ENCODE results near the gene AJUBA. TPM values are rescaled to one million over a fixed set of nuclear protein-coding genes. Genes with fewer than 3 reads are reported as not detected.

The AJUBA gene
- total RNA-seq: 10 to 100 TPM; 21.0 to 27.9 TPM

DNA sequence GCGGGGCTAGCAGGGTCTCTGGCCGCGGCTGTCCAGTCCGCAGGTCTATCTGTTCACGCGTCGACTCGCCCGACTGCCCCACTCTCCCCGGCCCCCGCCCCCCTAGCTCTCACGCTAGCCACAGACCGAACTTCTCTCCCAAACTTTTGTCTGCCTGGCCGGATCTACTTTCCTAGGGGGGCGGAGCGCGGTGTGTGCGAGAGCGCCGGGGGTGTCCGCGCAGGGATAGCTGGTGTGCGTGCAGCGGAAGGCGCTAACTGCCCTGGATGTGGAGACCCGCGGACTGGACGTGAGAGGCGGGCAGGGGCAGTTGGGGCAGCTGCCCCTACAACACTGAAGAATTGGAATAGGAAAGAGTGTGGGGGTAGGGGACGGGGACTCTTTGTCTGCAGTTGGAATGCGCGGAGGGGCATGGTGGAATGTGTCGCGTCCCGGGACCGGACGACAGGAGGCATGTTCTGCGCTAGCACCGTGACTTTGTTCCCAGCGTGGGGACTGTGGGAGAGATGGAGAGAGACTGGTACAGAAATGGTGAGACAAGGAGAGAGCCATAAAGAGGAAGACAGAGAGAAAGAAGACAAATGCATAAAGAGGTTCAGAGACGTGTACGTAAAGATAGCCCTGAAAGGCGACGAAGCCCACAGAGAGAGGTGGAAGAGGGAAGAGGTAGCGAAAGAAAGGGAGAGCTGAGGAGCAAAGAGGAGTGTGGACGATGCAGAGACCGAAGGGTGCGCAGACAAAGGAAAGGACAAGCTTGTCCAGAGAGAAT is at the start of gene AJUBA:
AJUBA (minus strand) TSS at position 75 of the 769 bp plus-strand sequence. CDS start 285 bp downstream, outside the sequence.
- Histone ChIP-seq H3K4me1 (replicated peaks) (peaks cover 4% of the 10 kb centered on the region), H3K9me3 (no peaks in the 10 kb centered on the region), H3K4me3 (peak within 1 kb of the TSS; percentile 57 to 62), H3K36me3 (no peaks in the 10 kb centered on the region), H3K27ac (peak within 1 kb of the TSS; percentile 76 to 86), H3K27me3 (replicated peaks; ENCODE audit: insufficient read depth) (no peaks in the 10 kb centered on the region)
- intact Hi-C loops (cut with DNase I): loop anchor here (1.0 to 2.0 kb wide), 2 partner anchors 8 to 52 kb away; no protein-coding TSS in a partner anchor
- DNase-seq (ENCODE audit: low spot score): peak; percentile 83
- under 1% methylated on average over 48 of the region's 48 CpGs for WGBS
- TF ChIP-seq POLR2A (IDR thresholded peaks at IDR 0.05) (peak; percentile 47), POLR2AphosphoS5 (IDR thresholded peaks at IDR 0.05) (peak; percentile 76)
- TF ChIP-seq, protein P1, sequence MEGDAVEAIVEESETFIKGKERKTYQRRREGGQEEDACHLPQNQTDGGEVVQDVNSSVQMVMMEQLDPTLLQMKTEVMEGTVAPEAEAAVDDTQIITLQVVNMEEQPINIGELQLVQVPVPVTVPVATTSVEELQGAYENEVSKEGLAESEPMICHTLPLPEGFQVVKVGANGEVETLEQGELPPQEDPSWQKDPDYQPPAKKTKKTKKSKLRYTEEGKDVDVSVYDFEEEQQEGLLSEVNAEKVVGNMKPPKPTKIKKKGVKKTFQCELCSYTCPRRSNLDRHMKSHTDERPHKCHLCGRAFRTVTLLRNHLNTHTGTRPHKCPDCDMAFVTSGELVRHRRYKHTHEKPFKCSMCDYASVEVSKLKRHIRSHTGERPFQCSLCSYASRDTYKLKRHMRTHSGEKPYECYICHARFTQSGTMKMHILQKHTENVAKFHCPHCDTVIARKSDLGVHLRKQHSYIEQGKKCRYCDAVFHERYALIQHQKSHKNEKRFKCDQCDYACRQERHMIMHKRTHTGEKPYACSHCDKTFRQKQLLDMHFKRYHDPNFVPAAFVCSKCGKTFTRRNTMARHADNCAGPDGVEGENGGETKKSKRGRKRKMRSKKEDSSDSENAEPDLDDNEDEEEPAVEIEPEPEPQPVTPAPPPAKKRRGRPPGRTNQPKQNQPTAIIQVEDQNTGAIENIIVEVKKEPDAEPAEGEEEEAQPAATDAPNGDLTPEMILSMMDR (IDR thresholded peaks at IDR 0.05): peak in 3 of 4 experiments; percentile 21 to 38 (median 29)

DNA sequence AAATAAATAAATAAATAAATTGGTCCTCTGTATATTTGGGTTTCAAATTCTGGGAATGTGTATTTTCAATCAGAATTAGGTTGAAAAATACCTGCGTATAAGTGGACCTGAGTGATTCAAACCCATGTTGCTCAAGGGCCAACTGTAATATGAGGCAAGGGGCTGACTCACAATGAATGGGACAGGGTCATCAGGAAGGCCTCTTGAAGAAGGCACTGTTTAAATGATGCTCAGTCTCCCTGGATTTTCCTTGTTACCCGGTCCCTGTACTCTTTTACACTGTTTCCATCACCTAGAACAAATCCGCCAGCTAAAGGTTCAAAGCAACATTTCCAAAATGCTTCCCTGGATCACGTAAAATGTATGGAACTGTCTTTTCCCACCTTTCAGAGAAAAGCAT is 48.6 kb upstream of the AJUBA start:
- H3K4me1 ChIP-seq (replicated peaks): peaks cover 6% of the 10 kb centered on the region
- peaks cover 0 to 12% of the 10 kb centered on the region in 2 donors for H3K36me3 ChIP-seq
- WGBS: over 99% methylated on average over 4 of the region's 4 CpGs
- no peaks in the 10 kb centered on the region for H3K9me3 ChIP-seq
- intact Hi-C loops (cut with DNase I): no loop called here
- no peak for DNase-seq (ENCODE audit: low spot score)
- no peaks in the 10 kb centered on the region for H3K27me3 ChIP-seq (replicated peaks; ENCODE audit: insufficient read depth)
- H3K27ac ChIP-seq: no peak overlapping the region
- no peak overlapping the region for H3K4me3 ChIP-seq
- TF ChIP-seq POLR2A (IDR thresholded peaks at IDR 0.05): no peak
- TF ChIP-seq, protein P1 (IDR thresholded peaks at IDR 0.05): no peak
- no peak for TF ChIP-seq POLR2AphosphoS5 (IDR thresholded peaks at IDR 0.05)

DNA sequence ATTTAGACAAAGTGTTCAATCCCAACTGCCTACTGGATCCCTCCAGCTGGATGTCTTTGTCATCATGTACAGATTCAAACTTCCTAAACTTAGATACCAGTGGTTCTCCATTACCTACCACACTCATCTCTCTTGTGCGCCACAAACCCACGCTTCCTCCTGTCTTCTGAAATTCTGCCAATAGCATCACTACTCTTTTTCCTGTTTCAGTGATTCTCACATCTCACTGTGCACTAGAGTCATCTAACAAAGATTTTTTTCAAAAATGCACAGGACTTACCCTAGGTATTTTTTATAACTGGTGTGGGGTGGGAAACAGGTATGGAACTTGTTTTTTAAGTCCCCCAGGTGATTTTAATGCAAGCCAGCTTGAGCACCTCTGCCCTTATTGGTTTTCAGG is 46.4 kb upstream of the AJUBA start:
- Histone ChIP-seq H3K27ac (no peak overlapping the region), H3K4me1 (replicated peaks) (peaks cover 6% of the 10 kb centered on the region), H3K9me3 (no peaks in the 10 kb centered on the region), H3K4me3 (no peak overlapping the region), H3K27me3 (replicated peaks; ENCODE audit: insufficient read depth) (no peaks in the 10 kb centered on the region), H3K36me3 (peaks cover 0 to 12% of the 10 kb centered on the region in 2 donors)
- intact Hi-C loops (cut with DNase I): no loop called here
- TF ChIP-seq POLR2AphosphoS5 (IDR thresholded peaks at IDR 0.05): no peak
- no peak for TF ChIP-seq POLR2A (IDR thresholded peaks at IDR 0.05)
- TF ChIP-seq, protein P1 (IDR thresholded peaks at IDR 0.05): no peak
- DNase-seq (ENCODE audit: low spot score): no peak
- WGBS: 83% methylated on average over 2 of the region's 2 CpGs

DNA sequence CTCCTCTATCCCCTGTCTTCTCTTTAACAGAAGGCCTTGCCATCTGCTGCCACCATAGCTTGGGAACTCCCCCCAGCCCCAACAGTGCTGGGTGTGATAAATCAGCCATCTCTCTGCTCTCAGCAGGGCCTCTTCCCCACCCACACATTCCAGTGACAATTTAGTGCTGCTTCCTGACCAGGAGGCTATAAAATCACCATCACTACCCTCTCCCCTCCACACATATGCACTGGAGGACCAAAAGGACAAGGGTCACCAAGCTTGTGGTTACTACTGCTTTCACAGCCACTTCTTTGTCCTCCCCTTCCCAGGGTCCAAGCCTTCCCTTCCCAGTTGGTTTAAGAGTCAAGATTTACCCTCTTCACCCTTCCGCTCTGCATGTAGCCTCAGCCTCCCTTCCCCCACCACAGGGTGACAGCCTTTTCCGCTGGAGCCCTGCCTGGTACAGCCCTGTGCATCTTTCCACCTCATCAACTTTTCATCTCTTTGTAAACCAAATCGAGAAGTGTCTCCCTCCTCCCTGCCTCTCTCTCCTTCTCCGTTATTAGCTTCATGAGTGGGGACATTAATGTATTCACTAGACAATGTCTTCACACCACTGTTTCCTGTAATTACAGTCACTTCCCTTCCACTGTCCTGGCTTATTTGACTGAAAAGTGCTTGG is 42.9 kb upstream of the AJUBA start:
- Histone ChIP-seq H3K27me3 (replicated peaks; ENCODE audit: insufficient read depth) (no peaks in the 10 kb centered on the region), H3K36me3 (no peaks in the 10 kb centered on the region), H3K9me3 (no peaks in the 10 kb centered on the region), H3K4me3 (no peak overlapping the region), H3K4me1 (replicated peaks) (no peaks in the 10 kb centered on the region), H3K27ac (no peak overlapping the region)
- TF ChIP-seq, protein P1 (IDR thresholded peaks at IDR 0.05): no peak
- TF ChIP-seq POLR2AphosphoS5 (IDR thresholded peaks at IDR 0.05) (no peak), POLR2A (IDR thresholded peaks at IDR 0.05) (no peak)
- 63% methylated on average over 4 of the region's 4 CpGs for WGBS
- DNase-seq (ENCODE audit: low spot score): no peak
- intact Hi-C loops (cut with DNase I): no loop called here

Data from prostate gland (tissue), 2 donors.